HCT116 (cell line): ENCODE results near the gene TRIM37. TPM values are rescaled to one million over a fixed set of nuclear protein-coding genes. Genes with fewer than 3 reads are reported as not detected.

Source experiments
- ATAC-seq: fragments of 200-7000 bp; cut with Tn5 transposase; 2 replicates; pipeline ENCODE4 v1.9.1; 2020; ENCODE audit warnings: mild to moderate bottlenecking, moderate library complexity
- BruUV-seq: library from RNA; stranded (reverse); fragments of 400-500 nt; replicated peaks from 2 replicates; lab custom pipeline; 2021; lab: Mats Ljungman, UMichigan
- CTCF ChIA-PET: fragments of 300-600 bp; sonication (Branson Sonifier 250); formaldehyde crosslinking; loops from one replicate; lab custom pipeline; 2021; ENCODE audit warnings: antibody characterized with exemption; lab: Charles Lee
- POLR2A ChIA-PET: fragments of 300-600, 350-600 bp; sonication (Branson Sonifier 250); formaldehyde crosslinking; loops from one replicate; lab custom pipeline; 2021; ENCODE audit warnings: antibody characterized with exemption; lab: Charles Lee
- RAD21 ChIA-PET, 2 experiments: fragments of 300-600 bp; sonication (Branson Sonifier 250); formaldehyde crosslinking; loops; one replicate each; lab custom pipeline; 2023; ENCODE audit warnings: low total read pairs in 2 of 2; ENCODE audit not compliant: uncharacterized antibody in 2 of 2, unreplicated experiment in 2 of 2, low non-redundant PET in 1 of 2; lab: Charles Lee
- DNase-seq: peaks from one replicate; pipeline ENCODE4 v3.0.0-alpha.2; 2010; ENCODE audit warnings: low read depth, low spot score
- H2AFZ ChIP-seq: fragments of 200-600 bp; shearing (Covaris generic), sonication (generic); 2 replicates; pipeline ENCODE4 v1.6.1; 2017; ENCODE audit warnings: low read depth, mixed run types, mixed read lengths, antibody characterized with exemption, low read length; ENCODE audit not compliant: poor library complexity, severe bottlenecking
- H3K27ac ChIP-seq: 2 replicates; pipeline ENCODE4 v1.5.1; 2012; ENCODE audit warnings: low read depth, low read length
- H3K27me3 ChIP-seq: fragments of 200-600 bp; sonication (generic); 2 replicates; pipeline ENCODE4 v1.6.1; 2016; ENCODE audit warnings: mixed run types, low read length, mixed read lengths; ENCODE audit not compliant: insufficient read depth
- H3K36me3 ChIP-seq, 2 experiments: fragments of 200-500 bp in 1 of 2; fragments of 200-600 bp in 1 of 2; sonication (Bioruptor generic) in 1 of 2; sonication (generic) in 1 of 2; 2 replicates each; pipeline versions ENCODE4 v1.5.1 to v1.6.1; 2014 to 2016; ENCODE audit warnings: low read length in 2 of 2, inconsistent platforms in 1 of 2, mixed read lengths in 1 of 2, mixed run types in 1 of 2; ENCODE audit not compliant: insufficient read depth in 2 of 2, control insufficient read depth in 1 of 2
- H3K4me1 ChIP-seq, 2 experiments: fragments of 200-600 bp in 1 of 2; sonication (generic) in 1 of 2; 2 replicates each; pipeline versions ENCODE4 v1.5.1 to v1.6.1; 2012 to 2017; ENCODE audit warnings: low read length in 2 of 2, inconsistent platforms in 1 of 2, mild to moderate bottlenecking in 1 of 2, mixed read lengths in 1 of 2, mixed run types in 1 of 2, moderate library complexity in 1 of 2; ENCODE audit not compliant: insufficient read depth in 2 of 2, control insufficient read depth in 1 of 2
- H3K4me2 ChIP-seq: fragments of 200-600 bp; sonication (generic); 2 replicates; pipeline ENCODE4 v1.6.1; 2017; ENCODE audit warnings: mixed run types, low read length, mixed read lengths
- H3K4me3 ChIP-seq, 2 experiments: fragments of 200-600 bp in 1 of 2; sonication (generic) in 1 of 2; replicated peaks in 1 of 2; 2 replicates each; pipeline ENCODE4 v1.5.1; 2011 to 2016; ENCODE audit warnings: low read length in 2 of 2, control low read depth in 1 of 2, low read depth in 1 of 2, mild to moderate bottlenecking in 1 of 2, mixed read lengths in 1 of 2, mixed run types in 1 of 2
- H3K79me2 ChIP-seq: fragments of 200-600 bp; sonication (generic); 2 replicates; pipeline ENCODE4 v1.6.1; 2017; ENCODE audit warnings: mild to moderate bottlenecking, mixed run types, low read length, moderate library complexity, mixed read lengths; ENCODE audit not compliant: insufficient read depth
- H3K9ac ChIP-seq: fragments of 200-600 bp; sonication (generic); 2 replicates; pipeline ENCODE4 v1.6.1; 2016; ENCODE audit warnings: low read length, mixed read lengths
- H3K9me2 ChIP-seq: fragments of 200-600 bp; sonication (generic), shearing (Covaris generic); 2 replicates; pipeline ENCODE4 v1.6.1; 2017; ENCODE audit warnings: mixed run types, mild to moderate bottlenecking, moderate library complexity; ENCODE audit not compliant: insufficient read depth
- H3K9me3 ChIP-seq, 2 experiments: fragments of 200-500 bp in 1 of 2; fragments of 200-600 bp in 1 of 2; sonication (Bioruptor generic) in 1 of 2; sonication (generic) in 1 of 2; 2 replicates each; pipeline ENCODE4 v1.6.1; 2014 to 2017; ENCODE audit warnings: low read length in 2 of 2, mixed read lengths in 2 of 2, inconsistent platforms in 1 of 2, low read depth in 1 of 2, mild to moderate bottlenecking in 1 of 2, mixed run types in 1 of 2, moderate library complexity in 1 of 2; ENCODE audit not compliant: control insufficient read depth in 1 of 2, insufficient read depth in 1 of 2
- H4K20me1 ChIP-seq: fragments of 200-600 bp; sonication (generic), shearing (Covaris generic); 2 replicates; pipeline ENCODE4 v1.6.1; 2017; ENCODE audit warnings: mixed run types, mild to moderate bottlenecking, moderate library complexity; ENCODE audit not compliant: insufficient read depth
- CBX3 ChIP-seq: IDR thresholded peaks from 2 replicates; pipeline ENCODE4 v1.6.1; 2012; ENCODE audit warnings: low read depth
- CEBPB ChIP-seq: IDR thresholded peaks from 2 replicates; pipeline ENCODE4 v1.6.1; 2012; ENCODE audit warnings: low read depth
- EGR1 ChIP-seq: IDR thresholded peaks from 2 replicates; pipeline ENCODE4 v1.6.1; 2012; ENCODE audit warnings: low read depth
- EZH2phosphoT487 ChIP-seq: fragments of 200-600 bp; IDR thresholded peaks from 2 replicates; pipeline ENCODE4 v1.6.1; 2018; ENCODE audit warnings: antibody characterized with exemption, borderline replicate concordance
- FOSL1 ChIP-seq: IDR thresholded peaks from 2 replicates; pipeline ENCODE4 v1.6.1; 2012; ENCODE audit warnings: low read depth
- JUND ChIP-seq: IDR thresholded peaks from 2 replicates; pipeline ENCODE4 v1.6.1; 2012
- POLR2A ChIP-seq: IDR thresholded peaks from 2 replicates; pipeline ENCODE4 v1.7.0; 2011; ENCODE audit warnings: borderline replicate concordance; ENCODE audit not compliant: insufficient read depth, insufficient read length; ENCODE audit errors: extremely low read depth
- POLR2AphosphoS5 ChIP-seq: IDR thresholded peaks from 2 replicates; pipeline ENCODE4 v1.6.1; 2011; ENCODE audit warnings: mild to moderate bottlenecking, low read depth, low read length, moderate library complexity
- SIN3A ChIP-seq: IDR thresholded peaks from 2 replicates; pipeline ENCODE4 v1.6.1; 2012; ENCODE audit warnings: low read depth
- SP1 ChIP-seq: IDR thresholded peaks from 2 replicates; pipeline ENCODE4 v1.6.1; 2012; ENCODE audit warnings: low read depth
- SRF ChIP-seq: IDR thresholded peaks from 2 replicates; pipeline ENCODE4 v1.6.1; 2012; ENCODE audit warnings: low read depth
- TCF7L2 ChIP-seq: IDR thresholded peaks from 2 replicates; pipeline ENCODE4 v1.7.0; 2011; ENCODE audit warnings: borderline replicate concordance, inconsistent platforms; ENCODE audit not compliant: insufficient read depth, insufficient read length; ENCODE audit errors: extremely low read depth
- YY1 ChIP-seq: IDR thresholded peaks from 2 replicates; pipeline ENCODE4 v1.6.1; 2011; ENCODE audit warnings: low read length, low read depth, moderate library complexity, mild to moderate bottlenecking; ENCODE audit not compliant: insufficient replicate concordance; ENCODE audit errors: extremely low read depth
- ZFX ChIP-seq: fragments of 450-650 bp; IDR thresholded peaks from 2 replicates; pipeline ENCODE4 v1.6.1; 2017
- intact Hi-C: fragments of 100-400 bp; cut with micrococcal nuclease; formaldehyde crosslinking; loops from 2 replicates; pipeline ENCODE4 v1.10.0; 2022
- total RNA-seq: library from RNA; stranded (reverse); gene quantifications from one replicate; pipeline ENCODE4 v1.2.1, GENCODE V29; 2021; ENCODE audit not compliant: unreplicated experiment
- TF ChIP-seq, protein P1 (sequence below): IDR thresholded peaks from 2 replicates; pipeline ENCODE4 v1.6.1; 2012
- TF ChIP-seq, protein P2 (sequence below), 3 experiments: fragments of 200-600 bp in 1 of 3; sonication (generic) in 1 of 3; IDR thresholded peaks in 2 of 3; conservative IDR thresholded peaks in 1 of 3; 2 replicates each; pipeline ENCODE4 v1.5.1; 2012 to 2017; ENCODE audit warnings: low read depth in 2 of 3, low read length in 2 of 3, antibody characterized with exemption in 1 of 3, borderline replicate concordance in 1 of 3, control low read depth in 1 of 3, mild to moderate bottlenecking in 1 of 3, mixed read lengths in 1 of 3, mixed run types in 1 of 3, moderate library complexity in 1 of 3; ENCODE audit not compliant: insufficient read depth in 1 of 3
- TF ChIP-seq, protein P3 (sequence below): IDR thresholded peaks from 2 replicates; pipeline ENCODE4 v1.6.1; 2012; ENCODE audit warnings: low read depth
- TF ChIP-seq, protein P4 (sequence below): IDR thresholded peaks from 2 replicates; pipeline ENCODE4 v1.6.1; 2011; ENCODE audit warnings: mild to moderate bottlenecking, low read length, moderate library complexity; ENCODE audit not compliant: insufficient replicate concordance; ENCODE audit errors: extremely low read depth
- TF ChIP-seq, protein P5 (sequence below): IDR thresholded peaks from 2 replicates; pipeline ENCODE4 v1.6.1; 2012

The TRIM37 gene
- total RNA-seq, 1 experiment from 2014 or later, result 55.7 TPM

DNA sequence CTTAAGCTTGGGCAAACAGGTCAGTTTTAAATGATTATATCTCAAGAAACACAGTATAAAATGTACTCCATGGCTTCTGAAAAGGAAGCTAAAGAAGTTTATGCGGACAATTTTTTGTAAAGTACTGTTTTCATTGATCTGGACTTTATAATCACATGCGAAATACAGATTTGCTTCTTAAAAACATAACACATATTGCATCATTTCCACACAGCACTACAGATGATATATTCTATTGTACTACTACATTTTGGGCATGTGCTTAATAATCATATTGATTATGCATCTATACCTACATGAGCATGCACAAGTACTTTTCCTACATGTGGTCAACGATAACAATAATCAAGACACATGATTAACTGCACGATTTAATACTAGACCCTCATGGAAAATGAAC, 22.5 kb downstream of the TRIM37 start:
- Histone ChIP-seq H3K27ac (no peak overlapping the region), H4K20me1 (peaks cover 5% of the 10 kb centered on the region; the same call in 1 of the 2 replicates), H3K4me1 (no peaks in the 10 kb centered on the region), H3K36me3 (peaks cover 21 to 23% of the 10 kb centered on the region in 2 experiments), H3K4me2 (no peak overlapping the region), H3K79me2 (peaks cover 19% of the 10 kb centered on the region; the same call in 1 of the 2 replicates), H3K9me3 (no peaks in the 10 kb centered on the region), H3K4me3 (no peak overlapping the region), H3K9me2 (no peaks in the 10 kb centered on the region), H3K27me3 (no peaks in the 10 kb centered on the region), H3K9ac (no peak overlapping the region), H2AFZ (no peak overlapping the region)
- ChIA-PET CTCF (no interaction called here), RAD21 (no interaction called here), POLR2A (no interaction called here)
- TF ChIP-seq SRF, result no peak
- TF ChIP-seq, protein P1, sequence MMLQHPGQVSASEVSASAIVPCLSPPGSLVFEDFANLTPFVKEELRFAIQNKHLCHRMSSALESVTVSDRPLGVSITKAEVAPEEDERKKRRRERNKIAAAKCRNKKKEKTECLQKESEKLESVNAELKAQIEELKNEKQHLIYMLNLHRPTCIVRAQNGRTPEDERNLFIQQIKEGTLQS, result no peak
- no peak for TF ChIP-seq CEBPB
- no peak for TF ChIP-seq ZFX
- no peak for TF ChIP-seq TCF7L2
- TF ChIP-seq FOSL1, result no peak
- TF ChIP-seq, protein P2, sequence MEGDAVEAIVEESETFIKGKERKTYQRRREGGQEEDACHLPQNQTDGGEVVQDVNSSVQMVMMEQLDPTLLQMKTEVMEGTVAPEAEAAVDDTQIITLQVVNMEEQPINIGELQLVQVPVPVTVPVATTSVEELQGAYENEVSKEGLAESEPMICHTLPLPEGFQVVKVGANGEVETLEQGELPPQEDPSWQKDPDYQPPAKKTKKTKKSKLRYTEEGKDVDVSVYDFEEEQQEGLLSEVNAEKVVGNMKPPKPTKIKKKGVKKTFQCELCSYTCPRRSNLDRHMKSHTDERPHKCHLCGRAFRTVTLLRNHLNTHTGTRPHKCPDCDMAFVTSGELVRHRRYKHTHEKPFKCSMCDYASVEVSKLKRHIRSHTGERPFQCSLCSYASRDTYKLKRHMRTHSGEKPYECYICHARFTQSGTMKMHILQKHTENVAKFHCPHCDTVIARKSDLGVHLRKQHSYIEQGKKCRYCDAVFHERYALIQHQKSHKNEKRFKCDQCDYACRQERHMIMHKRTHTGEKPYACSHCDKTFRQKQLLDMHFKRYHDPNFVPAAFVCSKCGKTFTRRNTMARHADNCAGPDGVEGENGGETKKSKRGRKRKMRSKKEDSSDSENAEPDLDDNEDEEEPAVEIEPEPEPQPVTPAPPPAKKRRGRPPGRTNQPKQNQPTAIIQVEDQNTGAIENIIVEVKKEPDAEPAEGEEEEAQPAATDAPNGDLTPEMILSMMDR (IDR thresholded peaks at IDR 0.05 in 2 of 3, conservative IDR thresholded peaks at IDR 0.05 in 1 of 3; ENCODE audit: borderline replicate concordance in 1 of 3, insufficient read depth in 1 of 3, low read depth in 2 of 3, low read length in 2 of 3), result no peak
- no peak for TF ChIP-seq POLR2AphosphoS5
- TF ChIP-seq, protein P3, sequence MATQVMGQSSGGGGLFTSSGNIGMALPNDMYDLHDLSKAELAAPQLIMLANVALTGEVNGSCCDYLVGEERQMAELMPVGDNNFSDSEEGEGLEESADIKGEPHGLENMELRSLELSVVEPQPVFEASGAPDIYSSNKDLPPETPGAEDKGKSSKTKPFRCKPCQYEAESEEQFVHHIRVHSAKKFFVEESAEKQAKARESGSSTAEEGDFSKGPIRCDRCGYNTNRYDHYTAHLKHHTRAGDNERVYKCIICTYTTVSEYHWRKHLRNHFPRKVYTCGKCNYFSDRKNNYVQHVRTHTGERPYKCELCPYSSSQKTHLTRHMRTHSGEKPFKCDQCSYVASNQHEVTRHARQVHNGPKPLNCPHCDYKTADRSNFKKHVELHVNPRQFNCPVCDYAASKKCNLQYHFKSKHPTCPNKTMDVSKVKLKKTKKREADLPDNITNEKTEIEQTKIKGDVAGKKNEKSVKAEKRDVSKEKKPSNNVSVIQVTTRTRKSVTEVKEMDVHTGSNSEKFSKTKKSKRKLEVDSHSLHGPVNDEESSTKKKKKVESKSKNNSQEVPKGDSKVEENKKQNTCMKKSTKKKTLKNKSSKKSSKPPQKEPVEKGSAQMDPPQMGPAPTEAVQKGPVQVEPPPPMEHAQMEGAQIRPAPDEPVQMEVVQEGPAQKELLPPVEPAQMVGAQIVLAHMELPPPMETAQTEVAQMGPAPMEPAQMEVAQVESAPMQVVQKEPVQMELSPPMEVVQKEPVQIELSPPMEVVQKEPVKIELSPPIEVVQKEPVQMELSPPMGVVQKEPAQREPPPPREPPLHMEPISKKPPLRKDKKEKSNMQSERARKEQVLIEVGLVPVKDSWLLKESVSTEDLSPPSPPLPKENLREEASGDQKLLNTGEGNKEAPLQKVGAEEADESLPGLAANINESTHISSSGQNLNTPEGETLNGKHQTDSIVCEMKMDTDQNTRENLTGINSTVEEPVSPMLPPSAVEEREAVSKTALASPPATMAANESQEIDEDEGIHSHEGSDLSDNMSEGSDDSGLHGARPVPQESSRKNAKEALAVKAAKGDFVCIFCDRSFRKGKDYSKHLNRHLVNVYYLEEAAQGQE, result no peak
- no peak for TF ChIP-seq YY1
- TF ChIP-seq, protein P4, sequence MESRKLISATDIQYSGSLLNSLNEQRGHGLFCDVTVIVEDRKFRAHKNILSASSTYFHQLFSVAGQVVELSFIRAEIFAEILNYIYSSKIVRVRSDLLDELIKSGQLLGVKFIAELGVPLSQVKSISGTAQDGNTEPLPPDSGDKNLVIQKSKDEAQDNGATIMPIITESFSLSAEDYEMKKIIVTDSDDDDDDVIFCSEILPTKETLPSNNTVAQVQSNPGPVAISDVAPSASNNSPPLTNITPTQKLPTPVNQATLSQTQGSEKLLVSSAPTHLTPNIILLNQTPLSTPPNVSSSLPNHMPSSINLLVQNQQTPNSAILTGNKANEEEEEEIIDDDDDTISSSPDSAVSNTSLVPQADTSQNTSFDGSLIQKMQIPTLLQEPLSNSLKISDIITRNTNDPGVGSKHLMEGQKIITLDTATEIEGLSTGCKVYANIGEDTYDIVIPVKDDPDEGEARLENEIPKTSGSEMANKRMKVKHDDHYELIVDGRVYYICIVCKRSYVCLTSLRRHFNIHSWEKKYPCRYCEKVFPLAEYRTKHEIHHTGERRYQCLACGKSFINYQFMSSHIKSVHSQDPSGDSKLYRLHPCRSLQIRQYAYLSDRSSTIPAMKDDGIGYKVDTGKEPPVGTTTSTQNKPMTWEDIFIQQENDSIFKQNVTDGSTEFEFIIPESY, result no peak
- no peak for TF ChIP-seq SIN3A
- TF ChIP-seq SP1, result no peak
- TF ChIP-seq POLR2A, result no peak
- no peak for TF ChIP-seq JUND
- TF ChIP-seq, protein P5, sequence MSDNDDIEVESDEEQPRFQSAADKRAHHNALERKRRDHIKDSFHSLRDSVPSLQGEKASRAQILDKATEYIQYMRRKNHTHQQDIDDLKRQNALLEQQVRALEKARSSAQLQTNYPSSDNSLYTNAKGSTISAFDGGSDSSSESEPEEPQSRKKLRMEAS, result no peak
- TF ChIP-seq EGR1, result no peak
- no peak for TF ChIP-seq EZH2phosphoT487
- no peak for TF ChIP-seq CBX3
- BruUV-seq, result no TSS peak
- intact Hi-C loops, result no loop called here
- DNase-seq, result no peak
- ATAC-seq, result no peak
